H9 (cell line): ENCODE results near the gene MAP3K1. TPM values are rescaled to one million over a fixed set of nuclear protein-coding genes. Genes with fewer than 3 reads are reported as not detected.

ENCODE experiments used
- DNase-seq: peaks from one replicate; pipeline ENCODE4 v3.0.0-alpha.2; 2017
- H2AFZ ChIP-seq: one replicate; pipeline ENCODE4 v1.6.1; 2013; ENCODE audit warnings: mild to moderate bottlenecking, low read length, control low read depth, moderate library complexity
- H2AK5ac ChIP-seq: 2 replicates; pipeline ENCODE4 v1.6.1; 2013; ENCODE audit warnings: low read length, control low read depth, mixed read lengths; ENCODE audit not compliant: insufficient read length
- H2BK120ac ChIP-seq: one replicate; pipeline ENCODE4 v1.6.1; 2013; ENCODE audit warnings: low read depth, mild to moderate bottlenecking, low read length, control low read depth, inconsistent platforms; ENCODE audit not compliant: poor library complexity, severe bottlenecking
- H2BK12ac ChIP-seq: 2 replicates; pipeline ENCODE4 v1.6.1; 2013; ENCODE audit warnings: low read length, control low read depth, mixed read lengths, low read depth; ENCODE audit not compliant: insufficient read length
- H2BK15ac ChIP-seq: 2 replicates; pipeline ENCODE4 v1.6.1; 2013; ENCODE audit warnings: low read depth, low read length, control low read depth
- H2BK20ac ChIP-seq: one replicate; pipeline ENCODE4 v1.6.1; 2013; ENCODE audit warnings: low read depth, mild to moderate bottlenecking, low read length, control low read depth, inconsistent platforms; ENCODE audit not compliant: poor library complexity, severe bottlenecking
- H2BK5ac ChIP-seq: 2 replicates; pipeline ENCODE4 v1.6.1; 2013; ENCODE audit warnings: low read length, control low read depth, mixed read lengths; ENCODE audit not compliant: insufficient read length
- H3K14ac ChIP-seq: 2 replicates; pipeline ENCODE4 v1.6.1; 2013; ENCODE audit warnings: low read length, control low read depth; ENCODE audit not compliant: insufficient read depth
- H3K18ac ChIP-seq: 2 replicates; pipeline ENCODE4 v1.6.1; 2013; ENCODE audit warnings: low read depth, mild to moderate bottlenecking, mixed read lengths, low read length, control low read depth; ENCODE audit not compliant: insufficient read length
- H3K23ac ChIP-seq: 2 replicates; pipeline ENCODE4 v1.6.1; 2013; ENCODE audit warnings: low read length, control low read depth, mixed read lengths, low read depth; ENCODE audit not compliant: insufficient read length
- H3K23me2 ChIP-seq: 2 replicates; pipeline ENCODE4 v1.6.1; 2013; ENCODE audit warnings: low read depth, mild to moderate bottlenecking, mixed read lengths, low read length, control low read depth; ENCODE audit not compliant: insufficient read length, poor library complexity, severe bottlenecking
- H3K27ac ChIP-seq: 2 replicates; pipeline ENCODE4 v1.5.1; 2013; ENCODE audit warnings: low read length, control low read depth, mixed read lengths, low read depth; ENCODE audit not compliant: insufficient read length
- H3K27me3 ChIP-seq: 2 replicates; pipeline ENCODE4 v1.6.1; 2013; ENCODE audit warnings: low read length, control low read depth, inconsistent platforms; ENCODE audit not compliant: insufficient read depth
- H3K4ac ChIP-seq: 2 replicates; pipeline ENCODE4 v1.6.1; 2013; ENCODE audit warnings: low read depth, mild to moderate bottlenecking, control low read depth, inconsistent platforms, low read length, moderate library complexity
- H3K4me1 ChIP-seq: 2 replicates; pipeline ENCODE4 v1.6.1; 2013; ENCODE audit warnings: low read length, control low read depth, inconsistent platforms; ENCODE audit not compliant: insufficient read depth
- H3K4me2 ChIP-seq: 2 replicates; pipeline ENCODE4 v1.6.1; 2013; ENCODE audit warnings: low read length, control low read depth, mixed read lengths; ENCODE audit not compliant: insufficient read length, insufficient read depth
- H3K56ac ChIP-seq: 2 replicates; pipeline ENCODE4 v1.6.1; 2013; ENCODE audit warnings: low read depth, mild to moderate bottlenecking, mixed read lengths, low read length, control low read depth; ENCODE audit not compliant: insufficient read length
- H3K79me1 ChIP-seq: 2 replicates; pipeline ENCODE4 v1.6.1; 2013; ENCODE audit warnings: low read depth, mild to moderate bottlenecking, moderate library complexity, low read length, control low read depth, inconsistent platforms; ENCODE audit not compliant: insufficient read depth, poor library complexity, severe bottlenecking
- H3K79me2 ChIP-seq: 2 replicates; pipeline ENCODE4 v1.6.1; 2013; ENCODE audit warnings: low read length, control low read depth, inconsistent platforms; ENCODE audit not compliant: insufficient read depth
- H3K9ac ChIP-seq: 2 replicates; pipeline ENCODE4 v1.6.1; 2013; ENCODE audit warnings: low read length, control low read depth, mixed read lengths; ENCODE audit not compliant: insufficient read length; ENCODE audit errors: extremely low read depth
- H3K9me3 ChIP-seq: one replicate; pipeline ENCODE4 v1.6.1; 2013; ENCODE audit warnings: low read depth, low read length, inconsistent platforms; ENCODE audit not compliant: control insufficient read depth
- H3T11ph ChIP-seq: one replicate; pipeline ENCODE4 v1.6.1; 2013; ENCODE audit warnings: mild to moderate bottlenecking, low read length, control low read depth, inconsistent platforms
- H4K20me1 ChIP-seq: one replicate; pipeline ENCODE4 v1.6.1; 2013; ENCODE audit not compliant: control insufficient read depth, insufficient read length, insufficient read depth
- H4K5ac ChIP-seq: 2 replicates; pipeline ENCODE4 v1.6.1; 2013; ENCODE audit warnings: low read depth, mild to moderate bottlenecking, mixed read lengths, low read length, control low read depth; ENCODE audit not compliant: insufficient read length
- H4K8ac ChIP-seq: replicated peaks from 2 replicates; pipeline ENCODE4 v1.6.1; 2013; ENCODE audit warnings: low read length, control low read depth, mixed read lengths, low read depth; ENCODE audit not compliant: insufficient read length
- H4K91ac ChIP-seq: 2 replicates; pipeline ENCODE4 v1.6.1; 2013; ENCODE audit warnings: low read depth, mild to moderate bottlenecking, moderate library complexity, mixed read lengths, low read length, control low read depth; ENCODE audit not compliant: insufficient read length
- H3K27ac Mint-ChIP-seq, 3 experiments: 2 replicates in 2 of 3; 3 replicates in 1 of 3; pipeline ENCODE4 v1.8.0; 2020 to 2021; ENCODE audit warnings: mixed read lengths in 3 of 3, mild to moderate bottlenecking in 1 of 3, moderate library complexity in 1 of 3
- H3K27me3 Mint-ChIP-seq: 2 replicates; pipeline ENCODE4 v1.8.0; 2021; ENCODE audit warnings: low read depth, mild to moderate bottlenecking, moderate library complexity, mixed read lengths
- H3K36me3 Mint-ChIP-seq, 3 experiments: 2 replicates in 2 of 3; 3 replicates in 1 of 3; pipeline ENCODE4 v1.8.0; 2020 to 2021; ENCODE audit warnings: low read depth in 3 of 3, mixed read lengths in 3 of 3; ENCODE audit not compliant: insufficient read depth in 1 of 3
- H3K4me1 Mint-ChIP-seq, 2 experiments: 2 replicates each; pipeline ENCODE4 v1.8.0; 2020; ENCODE audit warnings: mixed read lengths in 2 of 2
- H3K4me3 Mint-ChIP-seq, 2 experiments: 2 replicates in 1 of 2; 3 replicates in 1 of 2; pipeline ENCODE4 v1.8.0; 2020 to 2021; ENCODE audit warnings: mild to moderate bottlenecking in 2 of 2, mixed read lengths in 2 of 2, moderate library complexity in 1 of 2
- H3K9me3 Mint-ChIP-seq, 2 experiments: 2 replicates in 1 of 2; 3 replicates in 1 of 2; pipeline ENCODE4 v1.8.0; 2020; ENCODE audit warnings: mild to moderate bottlenecking in 2 of 2, mixed read lengths in 2 of 2, moderate library complexity in 1 of 2
- CTCF ChIP-seq: fragments of 200-600 bp; sonication (generic); conservative IDR thresholded peaks from 3 replicates; pipeline ENCODE4 v1.8.0; 2021; ENCODE audit warnings: antibody characterized with exemption, mild to moderate bottlenecking
- WGBS: extraction: QIAGEN DNeasy Blood & Tissue Kit; methylation state at CpG from one replicate; pipeline ENCODE4 v1.1.7; 2013; ENCODE audit warnings: missing lambda C conversion rate, low lambda C conversion rate, mixed read lengths; ENCODE audit not compliant: insufficient read length; ENCODE audit errors: extremely low coverage; 5-methylcytosine and 5-hydroxymethylcytosine counted together
- total RNA-seq: library from RNA; stranded (reverse); gene quantifications from 2 replicates; pipeline ENCODE4 v1.2.1, GENCODE V29; 2021

The MAP3K1 gene
- total RNA-seq, 1 experiment from 2014 or later, result 11.1 TPM

- no peaks in the 10 kb centered on the region for H3K9me3 ChIP-seq
- no peak overlapping the region for H3K4me2 ChIP-seq
- WGBS, result no CpG with 5 or more reads among the region's 4 CpGs
- no peaks in the 10 kb centered on the region for H4K20me1 ChIP-seq
- H3T11ph ChIP-seq, result no peak overlapping the region
- H2BK5ac ChIP-seq, result no peak overlapping the region
- H2BK120ac ChIP-seq, result no peak overlapping the region
- H3K79me2 ChIP-seq, result no peaks in the 10 kb centered on the region
- H4K5ac ChIP-seq, result no peak overlapping the region
- DNase-seq, result no peak
- H4K91ac ChIP-seq, result no peak overlapping the region
- no peak overlapping the region for H3K27ac ChIP-seq
- no peak overlapping the region for H3K14ac ChIP-seq
- no peak overlapping the region for H3K18ac ChIP-seq
- no peaks in the 10 kb centered on the region for H3K27me3 ChIP-seq
- no peaks in the 10 kb centered on the region for H3K79me1 ChIP-seq
- no peaks in the 10 kb centered on the region for H3K27me3 Mint-ChIP-seq
- no peak overlapping the region for H2AK5ac ChIP-seq
- no peak overlapping the region for H4K8ac ChIP-seq
- H3K56ac ChIP-seq, result no peak overlapping the region
- H3K9me3 Mint-ChIP-seq, result no peaks in the 10 kb centered on the region
- peaks cover 0 to 6% (median 6%) of the 10 kb centered on the region in 3 experiments; a peak in 3 of 7 replicates for H3K36me3 Mint-ChIP-seq
- H2BK15ac ChIP-seq, result no peak overlapping the region
- H2BK20ac ChIP-seq, result no peak overlapping the region
- no peaks in the 10 kb centered on the region for H3K23me2 ChIP-seq
- no peak overlapping the region for H3K4me3 Mint-ChIP-seq
- H3K4me1 ChIP-seq, result no peaks in the 10 kb centered on the region
- no peak overlapping the region for H2AFZ ChIP-seq
- no peak overlapping the region for H2BK12ac ChIP-seq
- H3K23ac ChIP-seq, result no peak overlapping the region
- no peaks in the 10 kb centered on the region for H3K4me1 Mint-ChIP-seq
- H3K27ac Mint-ChIP-seq, result no peak overlapping the region
- no peak overlapping the region for H3K4ac ChIP-seq
- TF ChIP-seq CTCF, result no peak
- H3K9ac ChIP-seq, result no peak overlapping the region
Observed at GRCh38 chr5:56896763-56897162, 81.4 kb downstream of the MAP3K1 start.
